ENCODE results near the gene PLAAT4.

DNA sequence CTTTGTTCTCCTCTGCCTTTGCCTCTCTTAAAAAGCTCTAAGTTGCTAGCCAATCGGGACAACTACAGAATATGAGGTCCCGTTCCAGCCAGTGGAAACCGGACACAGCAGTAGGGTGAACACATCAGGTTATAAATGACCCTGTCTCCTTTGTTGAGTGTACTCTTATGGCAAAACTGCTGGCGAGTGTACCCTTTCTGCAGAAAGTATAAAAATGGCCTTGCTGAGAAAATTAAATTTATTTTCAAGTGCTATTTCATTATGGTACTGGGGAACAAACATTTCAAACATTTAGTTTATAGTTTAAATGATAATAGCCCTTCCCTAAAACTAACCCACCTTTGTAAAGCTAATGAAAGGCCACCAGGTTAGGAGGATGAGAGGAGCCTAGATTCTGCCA lies 36.7 kb upstream of the PLAAT4 start:
- no peak for TF ChIP-seq SRF (IDR thresholded peaks at IDR 0.05; ENCODE audit: low read depth)
- TF ChIP-seq REST (IDR thresholded peaks at IDR 0.05; ENCODE audit: low read depth), result no peak
- TF ChIP-seq, protein P1, sequence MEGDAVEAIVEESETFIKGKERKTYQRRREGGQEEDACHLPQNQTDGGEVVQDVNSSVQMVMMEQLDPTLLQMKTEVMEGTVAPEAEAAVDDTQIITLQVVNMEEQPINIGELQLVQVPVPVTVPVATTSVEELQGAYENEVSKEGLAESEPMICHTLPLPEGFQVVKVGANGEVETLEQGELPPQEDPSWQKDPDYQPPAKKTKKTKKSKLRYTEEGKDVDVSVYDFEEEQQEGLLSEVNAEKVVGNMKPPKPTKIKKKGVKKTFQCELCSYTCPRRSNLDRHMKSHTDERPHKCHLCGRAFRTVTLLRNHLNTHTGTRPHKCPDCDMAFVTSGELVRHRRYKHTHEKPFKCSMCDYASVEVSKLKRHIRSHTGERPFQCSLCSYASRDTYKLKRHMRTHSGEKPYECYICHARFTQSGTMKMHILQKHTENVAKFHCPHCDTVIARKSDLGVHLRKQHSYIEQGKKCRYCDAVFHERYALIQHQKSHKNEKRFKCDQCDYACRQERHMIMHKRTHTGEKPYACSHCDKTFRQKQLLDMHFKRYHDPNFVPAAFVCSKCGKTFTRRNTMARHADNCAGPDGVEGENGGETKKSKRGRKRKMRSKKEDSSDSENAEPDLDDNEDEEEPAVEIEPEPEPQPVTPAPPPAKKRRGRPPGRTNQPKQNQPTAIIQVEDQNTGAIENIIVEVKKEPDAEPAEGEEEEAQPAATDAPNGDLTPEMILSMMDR (IDR thresholded peaks at IDR 0.05 in 2 of 3, conservative IDR thresholded peaks at IDR 0.05 in 1 of 3; ENCODE audit: borderline replicate concordance in 1 of 3, insufficient read depth in 1 of 3, low read depth in 2 of 3, low read length in 2 of 3), result no peak
- TF ChIP-seq TCF7L2 (IDR thresholded peaks at IDR 0.05; ENCODE audit: borderline replicate concordance, extremely low read depth, insufficient read depth, insufficient read length), result no peak
- no peak for TF ChIP-seq EZH2 (IDR thresholded peaks at IDR 0.05)
- no peak for TF ChIP-seq POLR2AphosphoS5 (IDR thresholded peaks at IDR 0.05; ENCODE audit: low read depth, low read length)
- TF ChIP-seq CEBPB (IDR thresholded peaks at IDR 0.05; ENCODE audit: low read depth), result no peak
